Testis (tissue), 2 donors: ENCODE results near the gene PLEKHM3.

Experiments used
- CTCF ChIP-seq, 3 experiments: fragments of 450-650 bp in 2 of 3; fragments of 200-600 bp in 1 of 3; sonication (generic) in 1 of 3; IDR thresholded peaks; one replicate each; pipeline ENCODE4 v1.5.1; 2016 to 2019; ENCODE audit warnings: antibody characterized with exemption in 3 of 3, mild to moderate bottlenecking in 2 of 3, moderate library complexity in 1 of 3
- POLR2A ChIP-seq: fragments of 450-650 bp; IDR thresholded peaks from one replicate; pipeline ENCODE4 v1.6.1; 2017; ENCODE audit warnings: antibody characterized with exemption, mild to moderate bottlenecking, moderate library complexity

GRCh38 chr2:207930747-207931146 is 94.6 kb downstream of the PLEKHM3 start:
- no peak for TF ChIP-seq CTCF (IDR thresholded peaks at IDR 0.05)
- TF ChIP-seq POLR2A: no peak
